Tracheal epithelial cell (primary cell): ENCODE data around the gene CORO6. TPM values are rescaled to one million over a fixed set of nuclear protein-coding genes. Genes with fewer than 3 reads are reported as not detected.

Experiments used
- total RNA-seq: library from RNA; depleted of rRNA; stranded (reverse); fragments of >200 nt; gene quantifications from 2 replicates; pipeline ENCODE4 v1.2.1, GENCODE V29; 2014

The CORO6 gene
- 0.43 and 0.96 TPM in 2 replicates for total RNA-seq

DNA sequence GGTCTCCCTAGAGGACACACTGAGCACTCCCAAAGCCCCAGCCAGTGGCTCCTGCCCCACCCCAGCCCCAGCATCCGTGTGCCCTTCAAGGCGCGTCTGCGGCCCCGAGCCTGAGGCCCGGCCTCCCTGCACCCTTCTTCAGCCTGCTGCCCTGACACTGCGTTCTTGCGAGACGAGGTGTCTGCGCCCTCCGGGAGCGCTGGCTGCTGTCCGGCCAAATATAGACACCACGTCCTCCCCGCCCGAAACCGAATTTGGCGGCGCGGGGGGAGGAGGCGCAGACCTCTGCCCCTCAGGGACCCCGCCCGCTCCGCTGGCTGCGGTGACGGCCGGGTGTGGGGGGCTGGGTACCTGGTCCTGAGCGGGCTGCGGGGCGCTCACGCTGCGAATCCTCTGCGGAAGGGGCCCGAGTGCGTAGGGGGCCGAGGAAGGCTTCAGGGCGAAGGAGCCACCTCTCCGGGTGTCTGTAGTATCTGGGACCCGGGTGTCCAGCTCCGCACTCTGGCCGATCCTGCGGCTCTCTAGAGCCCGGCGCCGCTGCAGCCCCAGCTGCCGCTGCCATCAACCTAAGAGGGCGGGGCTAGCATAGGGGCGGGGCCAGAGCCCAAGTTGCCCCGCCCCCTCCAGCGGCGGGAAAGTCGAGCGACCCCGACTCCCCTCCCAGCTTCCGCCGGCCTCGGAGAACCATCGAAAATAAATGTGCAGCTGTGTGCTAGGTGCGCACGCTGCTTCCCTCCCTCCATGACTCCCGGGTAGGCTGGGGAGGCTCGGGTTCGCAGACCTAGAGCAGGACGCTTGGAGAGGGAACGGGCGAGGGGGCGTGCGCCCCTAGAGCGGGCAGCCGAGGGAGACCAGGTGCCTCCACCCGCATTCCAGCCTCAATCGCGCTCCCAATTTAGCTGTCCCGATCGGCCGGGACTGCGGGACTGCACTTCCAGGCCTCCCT, at the start of gene CORO6:
CORO6 (minus strand) TSS at position 576 of the 946 bp plus-strand sequence. CDS start 1,491 bp downstream, outside the sequence.

DNA sequence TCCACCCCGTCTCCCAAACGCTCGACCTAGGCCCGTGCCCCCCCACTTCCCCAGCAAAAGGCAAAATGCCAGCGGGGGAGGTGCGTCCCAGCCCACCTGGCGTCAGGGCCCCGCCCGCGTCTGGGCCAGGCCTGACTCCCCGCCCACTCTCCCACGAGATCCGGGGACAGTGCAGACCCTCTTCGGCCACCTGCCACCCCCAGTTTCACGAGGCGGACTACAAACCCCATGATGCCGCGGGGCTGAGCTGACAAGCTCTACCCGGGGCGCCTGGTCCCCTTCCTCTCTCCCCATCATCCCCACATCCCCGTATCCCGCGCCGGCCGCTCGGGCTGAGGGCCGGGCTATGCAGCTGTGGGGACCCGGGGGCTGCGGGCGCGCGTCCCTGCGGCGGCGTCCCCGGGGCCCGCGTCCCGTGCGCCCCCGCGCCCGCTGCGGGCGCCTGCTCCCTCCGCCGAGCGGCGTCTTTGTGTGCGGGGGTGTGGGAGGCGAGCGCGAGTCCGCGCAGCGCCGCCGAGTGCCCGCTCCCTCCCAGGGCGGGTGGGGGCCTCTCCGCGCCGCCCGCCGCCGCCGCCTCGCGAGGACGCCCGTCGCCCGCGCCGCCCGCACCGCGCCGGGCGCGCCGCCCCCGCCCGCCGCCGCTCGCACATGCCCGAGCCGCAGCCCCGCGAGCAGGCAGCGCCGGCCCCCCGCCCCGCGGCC, 29.7 kb downstream of the CORO6 start, which contains the start of gene ANKRD13B:
ANKRD13B (plus strand) TSS at position 283 of the 702 bp plus-strand sequence. CDS start 490 bp downstream, outside the sequence.

DNA sequence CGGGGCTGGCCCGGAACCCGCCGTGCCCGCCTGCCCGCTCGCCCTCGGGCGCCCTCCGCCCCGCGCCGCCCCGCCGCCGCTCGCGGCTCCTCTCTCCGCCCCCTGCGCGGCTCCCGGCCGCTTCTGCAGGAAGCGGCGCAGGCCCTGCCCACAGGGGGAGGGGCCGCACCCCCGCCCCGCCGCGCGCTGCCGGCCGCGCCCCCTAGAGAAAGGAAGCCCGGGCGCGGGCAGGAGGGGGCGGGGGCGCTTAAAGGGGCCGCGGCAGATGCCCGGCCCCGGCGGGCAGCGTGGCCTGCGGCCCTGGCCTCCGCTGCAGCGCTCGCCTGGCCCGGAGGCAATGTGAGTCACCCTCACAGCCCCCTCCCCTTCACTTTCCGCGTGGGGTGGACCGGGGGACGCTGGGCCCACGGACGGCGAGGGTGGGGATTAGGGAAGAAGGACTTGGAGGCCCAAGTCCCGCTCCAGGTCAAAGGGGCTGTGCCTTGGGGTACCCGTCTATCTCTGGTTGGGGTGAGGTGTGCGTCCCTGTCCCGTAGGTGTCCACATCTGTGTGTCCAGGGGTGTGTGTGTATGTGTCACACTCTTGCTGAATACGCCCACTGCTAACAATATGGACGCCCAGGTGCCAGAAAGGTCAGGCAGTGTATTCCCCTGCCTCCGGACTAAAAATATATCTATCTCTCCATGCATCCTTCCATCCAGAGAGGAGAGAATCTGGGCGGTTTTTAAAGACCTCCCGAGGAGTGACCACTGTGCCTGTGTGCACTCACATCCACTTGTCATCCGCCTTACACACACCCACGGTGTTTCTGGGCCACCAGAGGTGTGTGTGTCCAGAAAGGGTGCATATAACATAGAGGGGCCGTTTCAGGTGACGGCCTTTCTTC, 32.9 kb downstream of the CORO6 start, which contains the start of gene GIT1:
GIT1 (minus strand) TSS at position 125 of the 887 bp plus-strand sequence. CDS start 270 bp downstream, outside the sequence.

DNA sequence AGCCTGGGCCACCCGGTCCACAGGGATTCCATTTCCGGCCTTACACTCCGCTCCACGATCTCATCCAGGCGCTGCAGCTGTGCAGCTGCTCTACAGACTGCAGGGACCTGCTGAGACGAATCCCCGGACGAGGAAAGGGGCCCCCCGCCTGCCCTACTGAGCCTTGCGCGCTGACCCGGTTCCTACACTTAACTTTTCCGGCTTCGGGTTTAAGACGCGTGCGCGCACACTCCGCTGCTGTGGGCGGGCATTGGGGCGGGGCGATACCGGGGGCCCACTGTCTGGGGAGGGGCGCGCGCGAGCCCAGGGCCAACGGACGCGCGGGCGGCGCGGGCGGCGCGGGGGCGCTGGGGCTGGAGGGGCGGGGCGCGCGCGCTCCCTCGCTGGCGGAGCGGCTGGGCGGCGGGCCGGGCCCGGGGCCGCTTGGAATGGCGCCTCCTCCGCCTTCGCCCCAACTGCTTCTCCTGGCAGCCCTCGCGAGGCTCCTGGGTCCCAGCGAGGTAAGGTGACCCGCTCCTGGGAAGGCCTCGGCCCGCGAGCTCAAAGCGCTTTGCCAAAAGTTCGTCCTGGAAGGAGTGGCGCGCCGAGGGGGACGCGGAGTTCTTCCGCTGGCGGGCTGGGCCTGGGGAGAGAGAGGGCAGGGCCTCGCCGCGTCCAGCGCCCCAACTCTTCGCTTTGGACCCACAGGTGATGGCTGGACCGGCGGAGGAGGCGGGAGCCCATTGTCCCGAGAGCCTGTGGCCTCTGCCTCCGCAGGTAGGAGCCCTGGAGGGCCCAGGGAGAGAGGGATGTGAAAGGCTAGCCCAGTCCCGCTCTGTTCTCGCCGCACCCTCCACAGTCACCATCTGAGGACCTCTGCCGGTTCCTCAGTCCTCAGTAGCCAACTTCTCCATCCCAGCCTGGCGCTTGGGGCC, 54.1 kb downstream of the CORO6 start, which contains the start of gene TP53I13:
TP53I13 (plus strand) TSS at position 371 of the 914 bp plus-strand sequence; CDS start at position 429, 58 bp downstream.

DNA sequence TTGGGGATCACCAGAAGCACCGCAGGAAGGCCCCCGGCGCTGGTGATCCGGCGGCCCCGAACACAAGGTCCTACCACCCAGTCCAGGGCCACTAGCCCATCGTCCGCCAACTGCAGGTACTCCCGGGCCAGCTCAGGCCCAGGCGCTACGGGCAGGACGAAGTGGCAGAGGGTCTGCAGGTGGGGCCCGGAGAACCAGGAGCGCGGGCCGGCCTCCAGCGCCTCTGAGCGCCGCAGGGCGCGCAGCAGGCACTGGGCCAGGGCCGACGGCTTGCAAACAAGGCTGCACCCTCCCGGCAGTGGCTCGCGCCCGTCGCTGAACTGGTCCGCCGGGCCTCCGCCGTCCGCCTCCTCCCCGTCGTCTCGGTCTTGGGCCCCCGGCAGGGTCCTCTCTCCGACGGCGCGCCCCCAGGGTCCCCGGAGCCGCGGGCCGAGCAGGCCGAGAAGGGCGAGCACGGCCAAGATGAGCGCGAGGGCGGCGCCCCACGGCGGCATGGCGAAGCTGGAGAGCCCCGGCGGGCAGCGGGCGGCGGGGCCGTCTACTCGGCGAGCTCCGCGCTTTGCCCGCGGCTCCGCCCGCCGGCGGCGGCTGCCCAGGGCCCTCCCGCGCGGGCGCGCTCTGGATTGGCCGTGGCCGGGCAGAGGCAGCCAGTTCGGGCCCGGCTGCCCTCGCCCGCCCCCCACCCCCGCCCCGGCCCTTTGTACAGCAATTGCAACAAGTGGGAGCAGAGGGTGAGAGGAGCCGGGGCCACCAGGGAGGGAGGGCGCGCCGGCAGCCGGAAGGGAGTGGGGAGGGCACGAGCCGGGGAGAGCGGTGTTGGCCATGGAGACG, 56.0 kb downstream of the CORO6 start, which contains the start of gene ABHD15:
ABHD15 (minus strand) TSS at position 565 of the 831 bp plus-strand sequence; CDS start at position 494, 71 bp downstream.

Other genes starting within 250 kb of the CORO6 start
- gene TAOK1, start 232.5 kb downstream of the CORO6 start, total RNA-seq: 35.4 and 51.3 TPM in 2 replicates
- gene ABHD15, start 55.9 kb downstream of the CORO6 start, total RNA-seq: 5.1 and 6.6 TPM in 2 replicates
- gene TP53I13, start 54.2 kb downstream of the CORO6 start, total RNA-seq: 46.9 and 50.1 TPM in 2 replicates
- 23.9 and 35.8 TPM in 2 replicates for gene GIT1, start 33.3 kb downstream of the CORO6 start, total RNA-seq
- 4.0 and 7.0 TPM in 2 replicates for gene ANKRD13B, start 29.8 kb downstream of the CORO6 start, total RNA-seq